Measurements from ENCODE around the gene TRAPPC2. TPM values are rescaled to one million over a fixed set of nuclear protein-coding genes. Genes with fewer than 3 reads are reported as not detected.
A peak's percentile ranks its signal among the peaks of the same experiment; 100 is the strongest.

Gene TRAPPC2
- total RNA-seq, 1 donor from 2014 or later = 15.9 TPM

DNA sequence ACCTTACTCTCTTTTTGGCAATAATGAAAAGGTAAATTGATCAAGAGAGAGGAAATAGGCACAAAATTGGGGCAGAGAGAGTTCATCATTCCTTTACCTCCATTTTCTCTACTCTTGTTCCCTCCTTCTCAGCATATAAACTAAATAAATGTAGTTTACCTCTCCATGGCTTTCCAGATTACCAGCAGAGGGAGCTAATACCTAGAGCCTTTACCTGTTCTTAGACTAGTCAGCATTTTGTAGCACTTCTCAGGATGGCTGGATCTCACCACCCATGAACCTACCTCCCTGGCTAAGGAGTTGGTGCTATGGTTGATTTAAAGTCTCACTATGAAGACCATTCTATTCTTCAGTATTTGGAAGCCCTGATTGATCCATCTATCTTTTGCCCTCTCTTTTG is 15.8 kb upstream of the TRAPPC2 start:
- Mint-ChIP-seq H3K36me3 (ENCODE audit: low read depth) (peaks cover 5% of the 10 kb centered on the region), H3K4me1 (ENCODE audit: low read depth) (no peaks in the 10 kb centered on the region), H3K9me3 (ENCODE audit: low read depth) (no peaks in the 10 kb centered on the region), H3K27me3 (ENCODE audit: low read depth) (no peaks in the 10 kb centered on the region), H3K4me3 (ENCODE audit: unreplicated experiment) (no peak overlapping the region), H3K27ac (ENCODE audit: unreplicated experiment) (no peak overlapping the region)
- TF ChIP-seq, protein P1, sequence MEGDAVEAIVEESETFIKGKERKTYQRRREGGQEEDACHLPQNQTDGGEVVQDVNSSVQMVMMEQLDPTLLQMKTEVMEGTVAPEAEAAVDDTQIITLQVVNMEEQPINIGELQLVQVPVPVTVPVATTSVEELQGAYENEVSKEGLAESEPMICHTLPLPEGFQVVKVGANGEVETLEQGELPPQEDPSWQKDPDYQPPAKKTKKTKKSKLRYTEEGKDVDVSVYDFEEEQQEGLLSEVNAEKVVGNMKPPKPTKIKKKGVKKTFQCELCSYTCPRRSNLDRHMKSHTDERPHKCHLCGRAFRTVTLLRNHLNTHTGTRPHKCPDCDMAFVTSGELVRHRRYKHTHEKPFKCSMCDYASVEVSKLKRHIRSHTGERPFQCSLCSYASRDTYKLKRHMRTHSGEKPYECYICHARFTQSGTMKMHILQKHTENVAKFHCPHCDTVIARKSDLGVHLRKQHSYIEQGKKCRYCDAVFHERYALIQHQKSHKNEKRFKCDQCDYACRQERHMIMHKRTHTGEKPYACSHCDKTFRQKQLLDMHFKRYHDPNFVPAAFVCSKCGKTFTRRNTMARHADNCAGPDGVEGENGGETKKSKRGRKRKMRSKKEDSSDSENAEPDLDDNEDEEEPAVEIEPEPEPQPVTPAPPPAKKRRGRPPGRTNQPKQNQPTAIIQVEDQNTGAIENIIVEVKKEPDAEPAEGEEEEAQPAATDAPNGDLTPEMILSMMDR (IDR thresholded peaks at IDR 0.05) = peak; percentile 81
- DNase-seq (ENCODE audit: low spot score) = no peak

DNA sequence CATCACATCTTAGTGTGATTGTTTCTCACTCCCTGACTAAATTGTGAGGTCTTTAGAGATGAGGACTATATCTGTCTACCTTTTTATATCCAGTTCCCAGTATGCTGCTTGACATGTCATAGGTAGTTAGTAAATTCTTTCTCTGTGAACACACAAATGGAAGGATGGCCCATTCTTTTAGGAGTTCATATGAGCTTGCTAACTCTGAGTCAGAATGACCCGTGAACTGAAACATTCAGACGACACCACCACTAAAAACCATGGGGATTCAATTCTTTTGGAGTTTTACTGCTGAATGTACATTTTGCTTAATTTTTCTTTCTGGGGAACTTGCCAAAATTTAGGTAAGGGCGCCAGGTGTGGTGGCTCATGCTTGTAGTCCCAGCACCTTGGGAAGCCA is 14.1 kb upstream of the TRAPPC2 start:
- peaks cover 7% of the 10 kb centered on the region for H3K36me3 Mint-ChIP-seq (ENCODE audit: low read depth)
- no peaks in the 10 kb centered on the region for H3K4me1 Mint-ChIP-seq (ENCODE audit: low read depth)
- DNase-seq (ENCODE audit: low spot score) = no peak
- no peaks in the 10 kb centered on the region for H3K27me3 Mint-ChIP-seq (ENCODE audit: low read depth)
- H3K9me3 Mint-ChIP-seq (ENCODE audit: low read depth) = no peaks in the 10 kb centered on the region
- no peak overlapping the region for H3K27ac Mint-ChIP-seq (ENCODE audit: unreplicated experiment)
- TF ChIP-seq, protein P1 (IDR thresholded peaks at IDR 0.05) = no peak
- no peak overlapping the region for H3K4me3 Mint-ChIP-seq (ENCODE audit: unreplicated experiment)

DNA sequence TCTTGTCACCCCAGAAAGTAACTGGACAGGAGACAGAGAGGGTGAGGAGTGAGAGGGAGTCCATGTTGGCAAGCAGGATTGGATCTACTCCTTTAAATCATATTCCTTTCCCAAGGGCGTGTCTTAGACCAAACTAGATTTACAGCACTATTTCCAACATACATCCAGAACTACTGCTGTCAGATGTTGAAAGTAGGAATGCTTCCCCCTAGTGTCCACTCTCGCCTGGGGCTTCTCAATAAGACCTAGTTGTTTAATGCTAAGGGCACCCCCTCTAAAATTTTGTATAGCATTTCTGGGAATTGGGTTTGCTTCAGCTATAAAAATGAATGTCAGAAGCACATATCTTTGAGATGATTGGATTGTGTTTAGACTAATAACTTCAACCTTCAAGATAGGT is 13.4 kb upstream of the TRAPPC2 start:
- TF ChIP-seq, protein P1 (IDR thresholded peaks at IDR 0.05) = peak; percentile 76
- H3K27ac Mint-ChIP-seq (ENCODE audit: unreplicated experiment) = no peak overlapping the region
- no peak overlapping the region for H3K4me3 Mint-ChIP-seq (ENCODE audit: unreplicated experiment)
- DNase-seq (ENCODE audit: low spot score) = no peak
- H3K9me3 Mint-ChIP-seq (ENCODE audit: low read depth) = no peaks in the 10 kb centered on the region
- H3K36me3 Mint-ChIP-seq (ENCODE audit: low read depth) = peaks cover 2% of the 10 kb centered on the region
- no peaks in the 10 kb centered on the region for H3K27me3 Mint-ChIP-seq (ENCODE audit: low read depth)
- H3K4me1 Mint-ChIP-seq (ENCODE audit: low read depth) = no peaks in the 10 kb centered on the region

DNA sequence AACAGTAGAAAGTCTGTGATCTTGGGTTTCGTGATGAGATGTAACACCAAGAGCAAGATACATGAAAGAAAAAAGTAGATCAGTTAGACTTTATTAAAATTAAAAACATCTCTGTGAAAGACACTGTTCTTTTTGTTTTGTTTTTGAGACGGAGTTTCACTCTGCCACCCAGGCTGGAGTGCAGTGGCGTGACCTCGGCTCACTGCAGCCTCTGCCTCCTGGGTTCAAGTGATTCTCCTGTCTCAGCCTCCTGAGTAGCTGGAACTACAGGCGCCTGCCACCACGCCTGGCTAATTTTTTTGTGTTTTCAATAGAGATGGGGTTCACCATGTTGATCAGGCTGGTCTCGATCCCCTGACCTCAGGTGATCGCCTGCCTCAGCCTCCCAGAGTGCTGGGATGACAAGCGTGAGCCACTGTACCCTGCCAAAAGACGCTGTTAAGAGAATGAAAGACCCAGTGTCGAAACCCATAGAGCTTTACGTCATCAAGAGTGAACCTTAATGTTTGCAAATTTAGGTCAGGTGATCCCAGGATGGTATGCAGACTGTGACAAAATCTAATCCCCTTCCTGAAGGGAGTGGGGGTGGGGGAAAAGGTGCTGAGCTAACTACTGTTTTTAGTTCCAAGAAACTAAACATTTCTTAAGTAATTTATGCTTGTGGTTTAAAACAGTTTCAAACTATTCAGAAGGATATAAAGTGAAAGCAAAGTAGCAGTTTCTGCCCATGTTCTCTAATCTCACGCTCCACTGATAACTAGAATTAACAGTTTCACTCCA is 8.2 kb upstream of the TRAPPC2 start:
- peaks cover 7% of the 10 kb centered on the region for H3K36me3 Mint-ChIP-seq (ENCODE audit: low read depth)
- no peak overlapping the region for H3K4me3 Mint-ChIP-seq (ENCODE audit: unreplicated experiment)
- TF ChIP-seq, protein P1 (IDR thresholded peaks at IDR 0.05) = no peak
- no peak overlapping the region for H3K27ac Mint-ChIP-seq (ENCODE audit: unreplicated experiment)
- no peaks in the 10 kb centered on the region for H3K27me3 Mint-ChIP-seq (ENCODE audit: low read depth)
- H3K9me3 Mint-ChIP-seq (ENCODE audit: low read depth) = no peaks in the 10 kb centered on the region
- no peaks in the 10 kb centered on the region for H3K4me1 Mint-ChIP-seq (ENCODE audit: low read depth)
- no peak for DNase-seq (ENCODE audit: low spot score)

GRCh38 chrX:13741695-13742094 is 7.3 kb upstream of the TRAPPC2 start:
- Mint-ChIP-seq H3K4me1 (ENCODE audit: low read depth) (no peaks in the 10 kb centered on the region), H3K4me3 (ENCODE audit: unreplicated experiment) (no peak overlapping the region), H3K36me3 (ENCODE audit: low read depth) (peaks cover 8% of the 10 kb centered on the region), H3K27me3 (ENCODE audit: low read depth) (no peaks in the 10 kb centered on the region), H3K9me3 (ENCODE audit: low read depth) (no peaks in the 10 kb centered on the region), H3K27ac (ENCODE audit: unreplicated experiment) (no peak overlapping the region)
- TF ChIP-seq, protein P1 (IDR thresholded peaks at IDR 0.05) = no peak
- no peak for DNase-seq (ENCODE audit: low spot score)
